Endothelial cell of umbilical vein (primary cell): ENCODE data around the gene LRTM2. TPM values are rescaled to one million over a fixed set of nuclear protein-coding genes. Genes with fewer than 3 reads are reported as not detected.

ENCODE experiments used
- BruUV-seq: library from RNA; stranded (reverse); fragments of 400-500 nt; replicated peaks from 2 replicates; lab custom pipeline; 2021; lab: Mats Ljungman, UMichigan
- CTCF ChIA-PET: fragments of 300-600, 350-600 bp; sonication (Branson Sonifier 250); formaldehyde crosslinking; loops from one replicate; lab custom pipeline; 2021; ENCODE audit warnings: antibody characterized with exemption, inconsistent platforms; lab: Charles Lee
- POLR2A ChIA-PET: fragments of 300-600, 350-600 bp; sonication (Branson Sonifier 250); formaldehyde crosslinking; loops from one replicate; lab custom pipeline; 2021; ENCODE audit warnings: antibody characterized with exemption, inconsistent platforms; lab: Charles Lee
- DNase-seq: peaks from one replicate; pipeline ENCODE4 v3.0.0-alpha.2; 2011; ENCODE audit warnings: low read depth, low spot score
- FAIRE-seq: peaks from 2 replicates; lab custom pipeline; 2011; peaks lifted over from hg19 to GRCh38; lab: Jason Lieb, UNC
- H2AFZ ChIP-seq: 2 replicates; pipeline ENCODE4 v1.6.0; 2012; ENCODE audit warnings: low read depth, low read length, control low read depth, inconsistent platforms
- H3K27ac ChIP-seq: 2 replicates; pipeline ENCODE4 v1.5.1; 2011; ENCODE audit warnings: low read depth, mild to moderate bottlenecking, control low read depth, low read length, moderate library complexity; ENCODE audit not compliant: insufficient read depth
- H3K27me3 ChIP-seq, 2 experiments: 2 replicates each; pipeline versions ENCODE4 v1.6.0 to v1.6.1; 2011; ENCODE audit warnings: low read length in 2 of 2, mixed read lengths in 1 of 2; ENCODE audit not compliant: control insufficient read depth in 2 of 2, insufficient read depth in 2 of 2
- H3K36me3 ChIP-seq, 2 experiments: 2 replicates in 1 of 2; 3 replicates in 1 of 2; pipeline ENCODE4 v1.5.1; 2011; ENCODE audit warnings: low read length in 2 of 2, mild to moderate bottlenecking in 1 of 2, moderate library complexity in 1 of 2; ENCODE audit not compliant: control insufficient read depth in 2 of 2, insufficient read depth in 2 of 2; ENCODE audit errors: extremely low read depth in 1 of 2
- H3K4me1 ChIP-seq: 3 replicates; pipeline ENCODE4 v1.5.1; 2011; ENCODE audit warnings: mild to moderate bottlenecking, low read length; ENCODE audit not compliant: control insufficient read depth, insufficient read depth; ENCODE audit errors: extremely low read depth
- H3K4me2 ChIP-seq: 2 replicates; pipeline ENCODE4 v1.6.1; 2011; ENCODE audit warnings: low read length, control low read depth, mixed read lengths; ENCODE audit not compliant: insufficient read depth
- H3K4me3 ChIP-seq, 3 experiments: fragments of 200-600 bp in 1 of 3; sonication (generic), shearing (Covaris generic) in 1 of 3; replicated peaks in 1 of 3; 2 replicates each; pipeline ENCODE4 v1.5.1; 2011 to 2016; ENCODE audit warnings: control low read depth in 3 of 3, low read length in 3 of 3, mild to moderate bottlenecking in 2 of 3, inconsistent platforms in 1 of 3, low read depth in 1 of 3, moderate library complexity in 1 of 3; ENCODE audit not compliant: insufficient read depth in 1 of 3
- H3K79me2 ChIP-seq: 2 replicates; pipeline ENCODE4 v1.6.0; 2012; ENCODE audit warnings: low read length, inconsistent platforms; ENCODE audit not compliant: control insufficient read depth, insufficient read depth
- H3K9ac ChIP-seq: replicated peaks from 2 replicates; pipeline ENCODE3; 2011; ENCODE audit warnings: low read length, control low read depth; ENCODE audit not compliant: insufficient read depth; ENCODE audit errors: extremely low read depth
- H3K9me1 ChIP-seq: replicated peaks from 3 replicates; pipeline ENCODE4 v1.6.0; 2011; ENCODE audit warnings: mild to moderate bottlenecking, low read length; ENCODE audit not compliant: control insufficient read depth, insufficient read depth; ENCODE audit errors: extremely low read depth
- H3K9me3 ChIP-seq: replicated peaks from 2 replicates; pipeline ENCODE4 v1.5.1; 2012; ENCODE audit warnings: low read length, inconsistent platforms; ENCODE audit not compliant: control insufficient read depth, insufficient read depth
- H4K20me1 ChIP-seq: replicated peaks from 2 replicates; pipeline ENCODE3; 2011; ENCODE audit warnings: mild to moderate bottlenecking, low read length; ENCODE audit not compliant: control insufficient read depth, insufficient read depth; ENCODE audit errors: extremely low read depth
- CTCF ChIP-seq, 2 donors: IDR thresholded peaks; 1 replicate in 1 of 2; 2 replicates in 1 of 2; pipeline ENCODE4 v1.5.1; 2011; ENCODE audit warnings: low read length in 2 of 2, mild to moderate bottlenecking in 2 of 2, moderate library complexity in 2 of 2, control low read depth in 1 of 2, inconsistent platforms in 1 of 2, low read depth in 1 of 2; ENCODE audit not compliant: insufficient read depth in 1 of 2; ENCODE audit errors: extremely low read depth in 1 of 2
- EZH2 ChIP-seq: IDR thresholded peaks from 2 replicates; pipeline ENCODE4 v1.6.1; 2012; ENCODE audit warnings: borderline replicate concordance, low read depth, mild to moderate bottlenecking, moderate library complexity, low read length, inconsistent platforms; ENCODE audit not compliant: severe bottlenecking
- FOS ChIP-seq: IDR thresholded peaks from 2 replicates; pipeline ENCODE4 v1.6.1; 2011; ENCODE audit warnings: mild to moderate bottlenecking, low read length, moderate library complexity, borderline replicate concordance; ENCODE audit not compliant: insufficient read depth
- GATA2 ChIP-seq: IDR thresholded peaks from 2 replicates; pipeline ENCODE4 v1.7.0; 2011; ENCODE audit warnings: low read depth, mild to moderate bottlenecking, moderate library complexity, mixed read lengths, low read length; ENCODE audit not compliant: insufficient read length, insufficient read depth
- JUN ChIP-seq: IDR thresholded peaks from 2 replicates; pipeline ENCODE4 v1.6.1; 2011; ENCODE audit warnings: borderline replicate concordance, low read depth; ENCODE audit not compliant: insufficient read length, insufficient read depth
- MYC ChIP-seq: IDR thresholded peaks from one replicate; pipeline ENCODE4 v1.6.1; 2011; ENCODE audit warnings: mild to moderate bottlenecking, low read depth, low read length
- POLR2A ChIP-seq: IDR thresholded peaks from 2 replicates; pipeline ENCODE4 v1.6.1; 2012; ENCODE audit warnings: low read depth, mild to moderate bottlenecking, control low read depth, low read length
- POLR2AphosphoS5 ChIP-seq: IDR thresholded peaks from 2 replicates; pipeline ENCODE4 v1.6.1; 2012; ENCODE audit warnings: low read depth, mild to moderate bottlenecking, control low read depth, low read length, moderate library complexity; ENCODE audit not compliant: insufficient read depth
- dilution Hi-C: fragments of 300-500 bp; cut with MboI; formaldehyde crosslinking; loops from one replicate; pipeline ENCODE4 v1.15.0; 2019; ENCODE audit warnings: low sequenced_read_pairs; ENCODE audit not compliant: extremely low pct_ligation_motif_present
- intact Hi-C: fragments of 100-400 bp; cut with micrococcal nuclease; formaldehyde crosslinking; loops from one replicate; pipeline ENCODE4 v1.10.0; 2022
- polyA plus RNA-seq, 4 experiments: library from polyadenylated mRNA; depleted of rRNA in 3 of 4; stranded (reverse) in 3 of 4; unstranded in 1 of 4; fragments of >200 nt; gene quantifications; 2 replicates each; pipeline versions ENCODE4 v1.2.1 to v1.2.3, GENCODE V29; 2011 to 2012; ENCODE audit warnings: missing spikeins in 1 of 4
- total RNA-seq: library from RNA; stranded (reverse); gene quantifications from 2 replicates; pipeline ENCODE4 v1.2.3, GENCODE V29; 2021
- TF ChIP-seq, protein P1 (sequence below): IDR thresholded peaks from 2 replicates; pipeline ENCODE4 v1.6.1; 2011; ENCODE audit not compliant: insufficient read depth, insufficient read length

Gene LRTM2
- total and polyA plus RNA-seq, 2 donors (not counting 3 experiments of a cell fraction or from before 2014, with no cell fraction given) = not detected

DNA sequence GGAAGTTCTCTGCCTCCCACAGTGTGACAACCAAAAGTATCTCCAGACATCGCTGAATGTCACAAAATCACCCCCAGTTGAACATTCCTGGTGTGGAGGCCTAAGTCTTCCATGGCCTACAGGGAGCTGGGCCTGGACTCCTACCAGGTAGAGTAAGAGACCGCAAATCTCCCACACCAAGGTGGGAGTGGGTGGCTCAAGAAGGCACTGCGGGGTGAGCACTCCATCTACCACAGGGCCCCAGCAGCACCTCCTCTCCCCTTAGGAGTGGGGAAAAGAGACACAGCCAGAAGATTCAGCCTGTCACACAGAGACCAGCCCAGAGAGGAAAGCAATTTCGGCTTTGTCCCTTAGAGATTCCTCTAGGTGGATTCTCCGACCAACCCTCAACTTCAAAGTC lies 25.5 kb downstream of the LRTM2 start:
- TF ChIP-seq FOS (no peak), CTCF (IDR thresholded peaks at IDR 0.05; ENCODE audit: extremely low read depth in 1 of 2, insufficient read depth in 1 of 2, low read depth in 1 of 2, low read length in 2 of 2) (no peak), POLR2A (no peak), MYC (no peak), POLR2AphosphoS5 (no peak), EZH2 (no peak), GATA2 (no peak), JUN (no peak)
- TF ChIP-seq, protein P1, sequence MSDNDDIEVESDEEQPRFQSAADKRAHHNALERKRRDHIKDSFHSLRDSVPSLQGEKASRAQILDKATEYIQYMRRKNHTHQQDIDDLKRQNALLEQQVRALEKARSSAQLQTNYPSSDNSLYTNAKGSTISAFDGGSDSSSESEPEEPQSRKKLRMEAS = no peak
- DNase-seq = no peak
- intact Hi-C loops (no loop called here), dilution Hi-C loops (no loop called here)
- H4K20me1 ChIP-seq = no peaks in the 10 kb centered on the region
- POLR2A ChIA-PET = no interaction called here
- no peak overlapping the region for H3K27ac ChIP-seq
- BruUV-seq = no TSS peak
- H3K4me2 ChIP-seq = no peak overlapping the region
- H3K9ac ChIP-seq = no peak overlapping the region
- no peaks in the 10 kb centered on the region for H3K9me1 ChIP-seq
- no peaks in the 10 kb centered on the region for H3K36me3 ChIP-seq
- CTCF ChIA-PET = no interaction called here
- no peak overlapping the region for H2AFZ ChIP-seq
- H3K79me2 ChIP-seq = no peaks in the 10 kb centered on the region
- H3K4me3 ChIP-seq = no peak overlapping the region
- H3K27me3 ChIP-seq = peaks cover 0 to 5% of the 10 kb centered on the region in 2 experiments
- H3K4me1 ChIP-seq = no peaks in the 10 kb centered on the region
- no peaks in the 10 kb centered on the region for H3K9me3 ChIP-seq
- no peak for FAIRE-seq
